ENCODE data around the gene ACTG1. TPM values are rescaled to one million over a fixed set of nuclear protein-coding genes. Genes with fewer than 3 reads are reported as not detected.

The ACTG1 gene
- polyA plus RNA-seq, 1 of the 3 experiments (the other 2 are of a cell fraction), result 7,871 TPM

DNA sequence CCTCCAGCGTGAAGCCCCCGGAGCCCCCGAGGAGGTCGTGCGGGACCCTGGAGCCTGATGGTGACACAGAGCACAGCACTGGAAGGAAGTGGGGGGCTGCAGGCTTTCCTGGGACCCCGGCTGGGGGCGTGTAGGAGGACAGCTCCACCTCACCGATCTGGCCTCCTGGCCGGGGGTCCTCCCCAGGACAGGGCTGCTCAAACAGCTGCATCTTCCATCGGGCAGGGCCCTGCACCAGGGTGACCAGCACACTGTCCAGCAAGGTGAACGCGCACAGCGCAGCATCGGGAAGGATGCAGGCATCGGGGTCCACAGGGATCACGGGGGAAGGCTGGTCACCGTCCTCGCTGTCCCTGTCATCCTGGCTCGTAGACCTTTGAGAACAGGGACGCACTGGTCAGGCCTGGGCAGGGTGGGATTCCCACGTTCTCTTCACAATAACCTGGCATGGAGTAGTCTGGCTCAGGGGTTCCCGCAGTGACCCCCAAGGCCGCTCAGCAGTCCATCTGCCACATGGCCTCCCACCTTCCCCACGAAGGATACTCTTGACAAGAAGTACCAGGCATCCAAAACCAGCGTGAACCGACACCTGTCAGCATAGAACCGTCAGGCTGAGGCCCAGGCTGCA lies 38.3 kb upstream of the ACTG1 start:
- peaks cover 23 to 39% of the 10 kb centered on the region in 2 experiments for H3K36me3 ChIP-seq (replicated peaks in 1 of 2; ENCODE audit: control insufficient read depth in 1 of 2, insufficient read depth in 2 of 2, low read length in 1 of 2)
- peaks cover 47% of the 10 kb centered on the region for H3K79me2 ChIP-seq (ENCODE audit: insufficient read depth)
- no peak overlapping the region for H2AFZ ChIP-seq (ENCODE audit: low read depth)
- no peak overlapping the region; a peak in 1 of 4 replicates for H3K27ac ChIP-seq (ENCODE audit: low read depth in 2 of 2, low read length in 1 of 2)
- H3K4me2 ChIP-seq, result peak overlapping the region; percentile 100
- peaks cover 12% of the 10 kb centered on the region; the same call in 1 of the 2 replicates for H4K20me1 ChIP-seq (ENCODE audit: insufficient read depth)
- no peaks in the 10 kb centered on the region for H3K27me3 ChIP-seq (ENCODE audit: insufficient read depth)
- H3K4me3 ChIP-seq (ENCODE audit: low read depth in 2 of 2, low read length in 1 of 2), result peak overlapping the region; percentile 78 to 89
- TF ChIP-seq FOSL2 (IDR thresholded peaks at IDR 0.05; ENCODE audit: borderline replicate concordance, low read depth) (no peak), MAX (IDR thresholded peaks at IDR 0.05; ENCODE audit: low read depth) (no peak), USF2 (IDR thresholded peaks at IDR 0.05; ENCODE audit: borderline replicate concordance, low read depth, low read length) (no peak), SMC3 (IDR thresholded peaks at IDR 0.05; ENCODE audit: low read depth, low read length) (no peak), NFIC (IDR thresholded peaks at IDR 0.05; ENCODE audit: borderline replicate concordance) (no peak), RXRA (IDR thresholded peaks at IDR 0.05; ENCODE audit: borderline replicate concordance, low read depth) (no peak), EP300 (IDR thresholded peaks at IDR 0.05; ENCODE audit: borderline replicate concordance in 1 of 2, low read depth in 1 of 2, low read length in 1 of 2) (no peak), GATA2 (CRISPR knock-in tag; IDR thresholded peaks at IDR 0.05) (no peak), YY1 (IDR thresholded peaks at IDR 0.05; ENCODE audit: low read depth) (no peak), TCF12 (IDR thresholded peaks at IDR 0.05) (no peak), REST (IDR thresholded peaks at IDR 0.05; ENCODE audit: low read depth, low read length) (no peak), JUND (IDR thresholded peaks at IDR 0.05) (no peak)
- TF ChIP-seq, protein P1, sequence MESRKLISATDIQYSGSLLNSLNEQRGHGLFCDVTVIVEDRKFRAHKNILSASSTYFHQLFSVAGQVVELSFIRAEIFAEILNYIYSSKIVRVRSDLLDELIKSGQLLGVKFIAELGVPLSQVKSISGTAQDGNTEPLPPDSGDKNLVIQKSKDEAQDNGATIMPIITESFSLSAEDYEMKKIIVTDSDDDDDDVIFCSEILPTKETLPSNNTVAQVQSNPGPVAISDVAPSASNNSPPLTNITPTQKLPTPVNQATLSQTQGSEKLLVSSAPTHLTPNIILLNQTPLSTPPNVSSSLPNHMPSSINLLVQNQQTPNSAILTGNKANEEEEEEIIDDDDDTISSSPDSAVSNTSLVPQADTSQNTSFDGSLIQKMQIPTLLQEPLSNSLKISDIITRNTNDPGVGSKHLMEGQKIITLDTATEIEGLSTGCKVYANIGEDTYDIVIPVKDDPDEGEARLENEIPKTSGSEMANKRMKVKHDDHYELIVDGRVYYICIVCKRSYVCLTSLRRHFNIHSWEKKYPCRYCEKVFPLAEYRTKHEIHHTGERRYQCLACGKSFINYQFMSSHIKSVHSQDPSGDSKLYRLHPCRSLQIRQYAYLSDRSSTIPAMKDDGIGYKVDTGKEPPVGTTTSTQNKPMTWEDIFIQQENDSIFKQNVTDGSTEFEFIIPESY (IDR thresholded peaks at IDR 0.05; ENCODE audit: borderline replicate concordance, low read depth), result no peak
- TF ChIP-seq, protein P2, sequence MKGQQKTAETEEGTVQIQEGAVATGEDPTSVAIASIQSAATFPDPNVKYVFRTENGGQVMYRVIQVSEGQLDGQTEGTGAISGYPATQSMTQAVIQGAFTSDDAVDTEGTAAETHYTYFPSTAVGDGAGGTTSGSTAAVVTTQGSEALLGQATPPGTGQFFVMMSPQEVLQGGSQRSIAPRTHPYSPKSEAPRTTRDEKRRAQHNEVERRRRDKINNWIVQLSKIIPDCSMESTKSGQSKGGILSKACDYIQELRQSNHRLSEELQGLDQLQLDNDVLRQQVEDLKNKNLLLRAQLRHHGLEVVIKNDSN (IDR thresholded peaks at IDR 0.05; ENCODE audit: borderline replicate concordance, low read depth), result no peak
- TF ChIP-seq, protein P3, sequence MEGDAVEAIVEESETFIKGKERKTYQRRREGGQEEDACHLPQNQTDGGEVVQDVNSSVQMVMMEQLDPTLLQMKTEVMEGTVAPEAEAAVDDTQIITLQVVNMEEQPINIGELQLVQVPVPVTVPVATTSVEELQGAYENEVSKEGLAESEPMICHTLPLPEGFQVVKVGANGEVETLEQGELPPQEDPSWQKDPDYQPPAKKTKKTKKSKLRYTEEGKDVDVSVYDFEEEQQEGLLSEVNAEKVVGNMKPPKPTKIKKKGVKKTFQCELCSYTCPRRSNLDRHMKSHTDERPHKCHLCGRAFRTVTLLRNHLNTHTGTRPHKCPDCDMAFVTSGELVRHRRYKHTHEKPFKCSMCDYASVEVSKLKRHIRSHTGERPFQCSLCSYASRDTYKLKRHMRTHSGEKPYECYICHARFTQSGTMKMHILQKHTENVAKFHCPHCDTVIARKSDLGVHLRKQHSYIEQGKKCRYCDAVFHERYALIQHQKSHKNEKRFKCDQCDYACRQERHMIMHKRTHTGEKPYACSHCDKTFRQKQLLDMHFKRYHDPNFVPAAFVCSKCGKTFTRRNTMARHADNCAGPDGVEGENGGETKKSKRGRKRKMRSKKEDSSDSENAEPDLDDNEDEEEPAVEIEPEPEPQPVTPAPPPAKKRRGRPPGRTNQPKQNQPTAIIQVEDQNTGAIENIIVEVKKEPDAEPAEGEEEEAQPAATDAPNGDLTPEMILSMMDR (IDR thresholded peaks at IDR 0.05), result no peak
- TF ChIP-seq, protein P4, sequence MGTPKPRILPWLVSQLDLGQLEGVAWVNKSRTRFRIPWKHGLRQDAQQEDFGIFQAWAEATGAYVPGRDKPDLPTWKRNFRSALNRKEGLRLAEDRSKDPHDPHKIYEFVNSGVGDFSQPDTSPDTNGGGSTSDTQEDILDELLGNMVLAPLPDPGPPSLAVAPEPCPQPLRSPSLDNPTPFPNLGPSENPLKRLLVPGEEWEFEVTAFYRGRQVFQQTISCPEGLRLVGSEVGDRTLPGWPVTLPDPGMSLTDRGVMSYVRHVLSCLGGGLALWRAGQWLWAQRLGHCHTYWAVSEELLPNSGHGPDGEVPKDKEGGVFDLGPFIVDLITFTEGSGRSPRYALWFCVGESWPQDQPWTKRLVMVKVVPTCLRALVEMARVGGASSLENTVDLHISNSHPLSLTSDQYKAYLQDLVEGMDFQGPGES (IDR thresholded peaks at IDR 0.05; ENCODE audit: low read depth, low read length), result no peak
- ChIA-PET CTCF (interaction anchor here (0.8 to 3.3 kb wide), 6 partner anchors 14 to 120 kb away, joined by 3 to 24 read pairs (median 8); no protein-coding TSS in a partner anchor), POLR2A (interaction anchor here (0.5 to 1.9 kb wide), 6 partner anchors 10 to 156 kb away, joined by 3 to 9 read pairs (median 3); partner anchors contain the start of gene BAHCC1)
- peak overlapping the region; percentile 82; the same call in 1 of the 2 replicates for H3K9ac ChIP-seq
- WGBS (ENCODE audit: low lambda C conversion rate), result 81% methylated on average over 11 of the region's 27 CpGs
- H3F3A ChIP-seq (replicated peaks; ENCODE audit: insufficient read depth), result peaks cover 33% of the 10 kb centered on the region
- no peaks in the 10 kb centered on the region for H3K9me3 ChIP-seq
- no peaks in the 10 kb centered on the region for H3K9me2 ChIP-seq
- H3K4me1 ChIP-seq (ENCODE audit: control insufficient read depth in 1 of 2, insufficient read depth in 2 of 2, low read depth in 1 of 2, low read length in 1 of 2), result peaks cover 15 to 26% of the 10 kb centered on the region in 2 experiments; a peak in 3 of 4 replicates
- DNase-seq, result no peak

All from SK-N-SH (cell line).